Measurements from ENCODE around the gene UTP14A.

- TF ChIP-seq CTCF (IDR thresholded peaks at IDR 0.05) (no peak), ZFX (IDR thresholded peaks at IDR 0.05; ENCODE audit: borderline replicate concordance) (no peak)
Measured at GRCh38 chrX:129876771-129877305, 29.1 kb upstream of the UTP14A start.

Data from 22Rv1 (cell line).